GM23248 (cell line): Measurements from ENCODE around the gene LIMCH1.

Experiments used
- EZH2 ChIP-seq: fragments of 200-600 bp; sonication (generic); IDR thresholded peaks from 2 replicates; pipeline ENCODE4 v1.6.1; 2018; ENCODE audit warnings: antibody characterized with exemption, mild to moderate bottlenecking; ENCODE audit not compliant: insufficient read depth, poor library complexity, severe bottlenecking
- EZH2phosphoT487 ChIP-seq: fragments of 200-600 bp; sonication (generic); IDR thresholded peaks from 2 replicates; pipeline ENCODE4 v1.6.1; 2018; ENCODE audit warnings: antibody characterized with exemption, moderate library complexity, mild to moderate bottlenecking, low read depth; ENCODE audit not compliant: insufficient read depth

DNA sequence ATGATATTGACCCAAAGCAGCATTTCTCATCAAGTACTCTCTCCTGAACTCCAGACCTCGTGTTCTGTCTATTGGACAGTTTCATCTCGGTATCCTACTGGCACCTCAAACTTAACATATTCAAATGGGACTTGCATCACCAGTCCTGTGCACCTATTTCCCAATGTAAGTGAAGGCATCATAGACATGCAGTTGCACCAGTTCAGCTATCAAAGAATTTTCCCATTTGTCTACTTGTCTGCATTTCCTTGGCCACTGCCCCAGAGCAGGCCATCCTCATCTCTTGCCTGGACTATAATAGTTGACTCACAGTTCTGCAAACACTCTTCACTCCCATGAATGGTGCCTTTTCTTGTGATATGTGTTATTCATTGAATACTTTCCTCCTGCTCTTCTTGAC, 11.3 kb upstream of the LIMCH1 start:
- no peak for TF ChIP-seq EZH2phosphoT487
- no peak for TF ChIP-seq EZH2
